ENCODE measurements around the gene ROBO1.

Gene ROBO1

DNA sequence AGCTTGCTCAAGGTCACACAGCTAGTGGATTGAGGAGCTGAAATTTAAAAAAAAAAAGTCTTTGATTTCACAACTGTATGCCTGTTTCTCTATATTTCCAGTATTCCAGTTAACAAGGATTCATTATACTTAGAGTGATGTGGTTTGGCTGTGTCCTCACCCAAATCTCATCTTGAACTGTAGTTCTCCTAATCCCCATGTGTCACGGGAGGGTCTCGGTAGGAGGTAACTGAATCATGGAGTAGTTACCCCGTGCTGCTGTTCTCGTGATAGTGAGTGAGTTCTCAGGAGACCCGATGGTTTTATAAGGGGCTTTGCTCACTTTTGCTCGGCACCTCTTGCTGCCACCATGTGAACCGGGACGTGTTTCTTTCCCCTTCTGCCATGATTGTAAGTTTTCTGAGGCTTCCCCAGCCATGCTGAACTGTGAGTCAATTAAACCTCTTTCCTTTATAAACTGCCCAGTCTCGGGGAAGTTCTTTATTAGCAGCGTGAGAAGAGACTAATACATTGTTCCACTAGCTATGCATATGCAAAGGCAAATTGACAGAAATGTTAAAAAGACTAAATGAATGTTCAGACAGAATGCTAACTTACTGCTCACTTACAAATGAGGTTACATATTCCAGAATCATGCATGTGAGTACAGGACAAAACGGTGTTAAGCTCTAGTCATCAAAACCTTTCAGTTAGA lies 1101.9 kb downstream of the ROBO1 start:
- no peak for DNase-seq

- no peak for DNase-seq
Observed at GRCh38 chr3:78665101-78665500, 1102.7 kb downstream of the ROBO1 start.

GRCh38 chr3:78660957-78661356 lies 1106.8 kb downstream of the ROBO1 start:
- no peak for DNase-seq

GRCh38 chr3:78659386-78659987 lies 1108.3 kb downstream of the ROBO1 start:
- peak; percentile 7 for DNase-seq

- DNase-seq, result peak; percentile 36
Observed at GRCh38 chr3:78647726-78648125, 1120.1 kb downstream of the ROBO1 start.

DNA sequence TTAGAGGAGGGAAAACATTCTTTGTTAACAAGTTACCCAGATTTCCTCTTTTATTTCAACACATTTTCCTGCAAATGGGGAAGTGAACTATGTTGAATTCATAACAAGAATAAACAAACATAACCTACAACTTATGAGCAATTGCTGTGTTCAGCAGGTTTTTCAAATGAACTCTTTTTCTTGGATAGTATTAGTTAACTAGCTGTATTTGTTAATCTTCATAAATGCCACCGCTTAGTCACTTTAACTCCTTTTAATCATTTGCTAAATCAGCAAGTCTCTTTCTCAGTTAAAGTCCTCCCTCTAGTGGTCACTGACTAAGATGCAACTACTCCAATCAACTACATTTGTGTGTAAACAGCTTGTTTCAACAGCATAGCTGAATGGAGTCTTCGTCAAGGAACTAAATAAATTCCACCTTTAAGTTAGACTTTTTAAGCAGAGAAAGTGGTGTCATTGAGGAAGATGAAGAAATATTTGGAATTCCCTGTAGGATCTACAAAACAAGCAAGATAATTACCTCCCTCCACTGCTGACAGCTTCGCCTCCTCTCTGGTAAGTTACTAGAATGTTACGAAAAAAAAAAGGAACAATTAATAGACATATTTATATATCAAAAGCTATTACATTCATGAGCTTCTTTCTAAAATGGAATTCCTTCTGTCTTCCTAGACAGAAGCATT lies 1122.0 kb downstream of the ROBO1 start:
- peak; percentile 58 for DNase-seq

DNA sequence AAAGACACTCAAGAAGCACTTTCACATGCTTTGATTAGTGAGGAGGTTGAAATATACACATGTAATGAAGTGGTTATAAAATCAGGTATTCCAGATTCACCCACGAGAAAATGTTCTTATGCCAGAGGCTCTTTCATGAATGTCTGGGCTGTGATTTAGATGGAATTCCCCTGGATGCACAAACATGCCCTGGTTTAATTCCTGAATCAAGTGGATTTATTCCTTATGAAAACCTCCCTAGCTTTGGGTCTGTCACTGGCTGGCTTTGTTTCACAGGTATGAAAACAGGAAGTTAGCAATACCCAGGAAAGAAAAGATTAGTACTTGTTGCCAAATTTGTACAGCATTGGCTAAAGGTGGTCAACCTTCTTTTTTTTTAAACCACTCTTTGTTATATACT lies 1123.0 kb downstream of the ROBO1 start:
- no peak for DNase-seq

DNA sequence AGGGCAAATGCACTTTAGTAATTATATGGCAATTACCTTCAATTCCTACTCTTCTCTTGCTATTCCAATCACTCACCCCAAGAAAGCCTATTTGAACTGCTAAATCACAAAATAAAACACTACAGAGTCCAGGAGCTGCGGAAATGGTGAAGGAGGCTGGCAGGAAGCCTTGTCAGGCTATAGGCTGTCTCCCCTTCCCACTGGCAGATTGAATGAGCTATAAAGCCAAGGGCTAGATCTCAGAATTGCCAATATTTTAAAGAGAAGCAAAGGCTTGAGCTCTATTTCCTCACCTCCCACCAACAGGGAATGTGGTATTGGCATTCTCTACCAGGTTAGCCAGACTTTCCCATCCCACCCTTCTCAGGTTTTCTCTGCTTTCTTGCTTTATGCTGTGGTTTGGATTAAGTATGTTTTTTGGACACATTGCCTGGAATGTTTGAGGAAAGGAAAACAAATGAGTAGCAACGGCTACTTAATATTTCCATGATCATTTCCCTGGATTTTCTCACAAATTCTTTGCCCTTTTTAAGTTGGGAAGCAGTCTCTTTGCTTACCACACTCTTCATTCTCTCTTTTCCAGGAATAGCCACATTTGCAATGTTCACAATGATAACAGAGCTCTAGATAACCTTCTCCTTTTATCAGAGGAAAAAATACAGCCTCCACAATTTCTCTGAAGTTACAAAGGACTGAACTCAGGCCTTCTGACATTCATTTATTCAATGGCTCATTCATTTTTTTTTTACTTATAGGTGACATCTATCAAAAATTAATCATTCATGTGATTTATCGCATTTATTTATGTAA lies 1125.4 kb downstream of the ROBO1 start:
- DNase-seq, result no peak

DNA sequence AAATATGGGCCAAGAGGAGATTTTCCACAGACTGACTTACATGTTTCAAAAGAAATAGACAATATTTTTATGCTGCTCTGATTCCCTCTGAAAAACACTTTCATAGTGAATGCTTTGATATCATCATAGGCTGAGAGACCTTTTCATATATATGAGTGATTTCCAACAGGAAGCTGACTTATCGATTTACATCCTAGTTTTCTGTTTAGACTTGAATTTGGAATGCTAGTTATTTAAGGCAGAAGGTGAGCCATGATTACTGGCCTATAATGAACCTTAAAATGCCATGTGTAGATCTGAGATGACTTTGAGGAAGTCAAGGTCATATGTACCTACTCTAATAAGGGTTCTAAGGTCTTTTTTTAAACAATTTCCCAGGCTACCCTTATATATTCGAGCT lies 1126.1 kb downstream of the ROBO1 start:
- no peak for DNase-seq

DNA sequence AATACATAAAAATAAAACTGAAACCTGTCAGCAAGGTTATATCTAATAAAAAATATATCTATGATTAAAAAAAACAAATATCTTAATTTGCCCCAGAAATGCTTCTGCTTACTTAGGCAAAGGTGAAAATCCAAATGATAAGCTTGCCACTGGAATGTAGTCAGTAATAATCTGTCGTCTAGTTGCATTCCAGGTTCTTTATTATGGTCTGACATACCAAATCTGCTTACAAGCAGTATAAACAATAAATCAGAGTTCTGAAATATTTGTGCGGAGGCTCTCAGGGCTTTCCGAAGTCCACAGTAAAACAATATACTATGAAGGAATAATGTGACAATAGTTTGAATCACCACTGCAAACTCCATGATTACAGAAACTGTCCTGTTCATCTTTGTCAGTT lies 1133.5 kb downstream of the ROBO1 start:
- no peak for DNase-seq

GRCh38 chr3:78633626-78634025 lies 1134.2 kb downstream of the ROBO1 start:
- no peak for DNase-seq

DNA sequence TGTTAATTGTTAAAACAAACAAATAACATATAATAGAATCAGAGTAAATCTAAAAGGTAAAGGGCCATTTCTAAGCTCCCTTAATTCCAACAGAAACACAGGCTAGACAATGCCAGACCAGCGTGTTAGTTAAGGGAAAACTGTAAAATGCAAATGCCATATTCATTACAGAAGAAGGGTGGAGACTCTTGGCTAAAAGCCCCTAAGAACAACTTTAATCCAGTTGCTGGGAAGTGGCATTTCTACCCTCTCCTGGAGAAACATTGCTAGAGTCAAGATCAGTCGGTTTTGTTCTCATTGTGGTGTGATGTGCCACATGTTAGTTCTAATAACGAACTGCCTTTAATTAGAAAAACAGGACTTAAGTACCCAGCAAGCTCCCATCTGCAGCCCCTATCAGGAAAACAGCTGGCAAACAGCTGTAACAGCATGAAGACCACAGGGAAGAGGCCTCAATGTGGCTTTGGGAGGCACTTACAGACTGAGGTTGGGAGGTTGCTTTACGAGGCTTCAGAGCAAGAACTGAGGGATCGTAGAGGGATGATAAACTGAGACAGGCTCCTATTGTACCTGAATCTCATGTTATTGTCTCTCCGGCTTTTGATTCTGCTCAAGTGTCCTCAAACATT lies 1134.8 kb downstream of the ROBO1 start:
- no peak for DNase-seq

- DNase-seq, result no peak
Observed at GRCh38 chr3:78629544-78629943, 1138.3 kb downstream of the ROBO1 start.

DNA sequence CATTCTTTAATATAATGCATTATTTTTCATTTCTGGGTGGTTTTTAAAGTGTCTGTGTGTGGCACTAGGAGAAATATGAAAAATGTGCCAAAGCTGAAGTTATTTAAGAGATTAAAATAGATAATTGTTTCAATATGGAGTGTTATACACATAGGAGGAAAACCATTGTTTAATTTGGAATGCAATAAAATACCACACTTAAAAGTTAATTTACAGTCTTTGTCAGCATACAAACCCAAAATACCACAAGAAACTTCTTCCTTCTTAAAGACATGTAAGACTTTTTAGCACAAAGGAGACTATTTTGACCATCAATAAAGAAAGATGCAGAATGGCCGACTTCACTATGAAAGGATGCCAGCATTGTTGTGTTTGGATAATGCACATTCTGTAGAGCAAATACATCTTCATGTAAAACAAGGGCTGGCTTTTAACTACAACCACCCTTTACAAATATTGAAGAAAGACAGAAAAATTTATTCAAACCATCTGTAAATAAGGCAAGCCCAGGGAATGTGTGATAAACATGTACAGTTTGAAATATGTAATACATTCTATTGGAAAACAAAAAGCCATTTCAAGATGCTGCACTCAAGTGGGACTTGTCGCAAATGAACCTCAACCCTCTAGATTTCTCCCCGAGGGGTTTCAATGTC lies 1146.6 kb downstream of the ROBO1 start:
- DNase-seq, result no peak

- DNase-seq, result no peak
Observed at GRCh38 chr3:78614486-78614885, 1153.3 kb downstream of the ROBO1 start.

DNA sequence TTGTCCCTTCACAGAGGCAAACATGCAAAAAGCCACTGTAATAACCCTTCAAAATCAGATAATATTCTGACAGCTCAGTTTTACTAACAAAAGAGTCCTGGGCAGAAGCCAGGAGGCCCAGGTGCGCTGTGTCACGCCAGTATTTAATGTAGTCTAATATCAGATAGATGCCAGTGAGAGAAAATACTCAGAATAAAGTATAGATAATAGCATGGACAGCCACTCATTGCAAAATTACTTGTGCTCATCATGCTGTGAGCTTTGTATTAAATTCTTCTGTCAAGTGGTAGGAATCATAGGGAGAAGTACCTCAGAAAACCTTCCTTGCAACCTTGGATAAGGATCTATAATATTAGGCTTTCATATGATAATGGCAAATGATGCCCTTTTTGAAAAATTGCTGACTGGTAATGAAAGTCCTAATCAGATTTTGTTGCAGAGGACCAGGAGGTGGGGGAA lies 1154.3 kb downstream of the ROBO1 start:
- peak; percentile 90 for DNase-seq

DNA sequence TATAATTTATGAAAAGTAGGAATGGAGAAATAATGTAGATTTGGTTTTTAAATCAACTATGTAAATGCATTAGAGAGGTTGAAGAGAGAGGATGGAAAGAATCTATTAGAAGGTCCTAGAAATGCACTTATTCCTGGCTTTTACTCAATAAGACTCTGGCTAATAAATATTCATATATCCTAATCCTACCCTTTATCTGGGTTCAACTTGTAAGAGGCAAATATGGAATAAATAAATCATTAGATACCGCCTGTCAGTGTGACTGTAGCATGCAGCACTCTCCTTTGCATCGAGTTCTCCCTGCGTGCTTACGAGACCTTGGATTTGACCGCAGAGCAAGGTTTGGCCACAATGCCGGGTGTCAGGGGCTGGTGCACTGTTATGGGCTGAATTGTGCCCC lies 1156.5 kb downstream of the ROBO1 start:
- no peak for DNase-seq

DNA sequence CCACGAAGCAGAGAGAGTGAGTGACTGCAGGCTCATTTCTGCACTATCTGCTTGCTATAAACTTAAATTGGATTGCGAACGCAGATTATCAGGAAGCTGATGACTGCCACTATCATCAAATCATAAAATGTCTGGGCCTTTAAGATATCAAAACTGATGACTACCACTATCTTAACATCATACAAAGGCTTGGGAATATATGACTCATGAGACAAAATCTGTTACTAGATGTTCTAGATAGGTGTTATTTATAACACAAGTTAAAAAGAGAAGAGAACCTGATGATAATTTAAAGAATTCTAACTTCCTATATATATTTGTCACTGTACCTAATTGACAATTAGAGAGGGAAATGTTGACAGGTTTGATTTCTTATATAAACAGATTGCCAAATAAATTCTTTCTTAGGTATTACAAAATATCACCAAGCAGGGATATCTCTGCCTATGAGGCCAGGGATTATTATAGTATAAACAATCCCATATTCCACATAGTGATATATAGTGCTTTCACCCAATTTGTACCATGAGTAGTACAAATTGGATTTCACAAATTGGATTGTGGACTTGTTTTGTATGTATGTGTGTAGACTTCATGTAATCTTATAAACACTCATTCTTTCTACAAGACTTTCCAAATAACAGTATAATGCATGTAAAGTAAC lies 1157.2 kb downstream of the ROBO1 start:
- no peak for DNase-seq

- no peak for DNase-seq
Observed at GRCh38 chr3:78606756-78607155, 1161.0 kb downstream of the ROBO1 start.

DNA sequence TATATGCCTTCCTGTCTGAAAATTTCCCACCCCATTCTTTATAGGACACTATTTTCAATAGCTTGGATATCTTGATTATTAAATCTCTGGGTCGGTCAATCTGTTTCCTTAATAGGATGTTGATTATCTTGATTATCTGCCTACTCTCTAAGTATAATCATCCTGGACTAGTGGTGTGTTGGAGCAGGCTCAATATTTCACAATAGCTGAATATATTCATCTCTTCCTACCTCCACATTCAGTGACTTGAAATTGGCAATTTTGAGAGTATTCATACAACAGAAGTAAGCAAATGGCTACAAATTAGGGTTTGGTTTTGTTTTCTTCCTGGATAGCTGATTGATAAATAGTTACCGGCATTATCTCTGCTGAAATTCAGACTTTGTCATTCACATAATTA lies 1162.6 kb downstream of the ROBO1 start:
- no peak for DNase-seq

DNA sequence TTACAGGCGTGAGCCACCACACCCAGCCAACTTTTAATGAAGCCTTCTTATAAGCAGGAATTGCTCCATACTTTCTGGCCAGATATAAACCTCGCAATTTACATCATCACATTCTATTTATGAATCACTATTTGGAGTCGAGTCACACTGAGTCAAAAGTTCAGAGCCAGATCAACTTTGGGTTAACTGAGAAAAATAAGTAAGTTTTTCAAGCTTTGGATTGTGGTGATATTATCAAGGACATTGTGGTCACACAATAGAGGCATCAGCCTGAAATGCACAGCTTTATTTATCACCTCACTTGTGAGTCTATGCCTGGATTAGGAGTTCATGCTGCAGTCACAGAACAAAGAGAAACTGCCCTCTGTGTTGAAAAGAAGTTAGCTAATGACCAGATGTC lies 1163.5 kb downstream of the ROBO1 start:
- no peak for DNase-seq

- no peak for DNase-seq
Observed at GRCh38 chr3:78601249-78601648, 1166.5 kb downstream of the ROBO1 start.

All from NCI-H2227 treated with DMSO at 0.1 percent for 48 hours (cell line).